Effector CD8-positive, alpha-beta T cell (primary cell): Measurements from ENCODE around the gene CANT1.

Experiments
- DNase-seq: peaks from one replicate; lab custom pipeline; 2025; lab: John Stamatoyannopoulos, UW
- total RNA-seq, 4 experiments: gene quantifications; one replicate each; lab custom pipeline; 2026; lab: John Stamatoyannopoulos, UW

The CANT1 gene
- 45.3 to 55.2 (median 48.7) reads per million in 4 experiments for total RNA-seq

- DNase-seq, result peak; percentile 70
Measured at GRCh38 chr17:79009397-79010303, at the start of gene CANT1. TSS of gene CANT1 (minus strand) at chr17:79009764. CDS start at chr17:78997622, 12,142 bp downstream.

- DNase-seq, result no peak
Measured at GRCh38 chr17:79057737-79058385, 48.3 kb upstream of the CANT1 start.

- DNase-seq, result no peak
Measured at GRCh38 chr17:79055197-79055596, 45.6 kb upstream of the CANT1 start.

- DNase-seq, result no peak
Measured at GRCh38 chr17:79054200-79054960, 44.8 kb upstream of the CANT1 start.

GRCh38 chr17:79053251-79053925 is 43.8 kb upstream of the CANT1 start:
- DNase-seq, result no peak

- DNase-seq, result no peak
Measured at GRCh38 chr17:79052131-79052530, 42.6 kb upstream of the CANT1 start.

- no peak for DNase-seq
Measured at GRCh38 chr17:79051306-79051705, 41.7 kb upstream of the CANT1 start.

GRCh38 chr17:79050551-79050950 is 41.0 kb upstream of the CANT1 start:
- no peak for DNase-seq

- DNase-seq, result no peak
Measured at GRCh38 chr17:79049821-79050220, 40.3 kb upstream of the CANT1 start.

GRCh38 chr17:79048826-79049755 is 39.5 kb upstream of the CANT1 start:
- no peak for DNase-seq

- no peak for DNase-seq
Measured at GRCh38 chr17:79047923-79048825, 38.6 kb upstream of the CANT1 start.

- no peak for DNase-seq
Measured at GRCh38 chr17:79047291-79047920, 37.8 kb upstream of the CANT1 start.

- DNase-seq, result no peak
Measured at GRCh38 chr17:79046916-79047280, 37.3 kb upstream of the CANT1 start.

GRCh38 chr17:79046197-79046915 is 36.8 kb upstream of the CANT1 start:
- no peak for DNase-seq

- peak; percentile 34 for DNase-seq
Measured at GRCh38 chr17:79045842-79046196, 36.3 kb upstream of the CANT1 start.

GRCh38 chr17:79045001-79045729 is 35.6 kb upstream of the CANT1 start:
- no peak for DNase-seq

- no peak for DNase-seq
Measured at GRCh38 chr17:79044462-79044861, 34.9 kb upstream of the CANT1 start.

GRCh38 chr17:79043931-79044320 is 34.4 kb upstream of the CANT1 start:
- DNase-seq, result no peak
